ENCODE data around the gene ASCC1.

ASCC1 gene

DNA sequence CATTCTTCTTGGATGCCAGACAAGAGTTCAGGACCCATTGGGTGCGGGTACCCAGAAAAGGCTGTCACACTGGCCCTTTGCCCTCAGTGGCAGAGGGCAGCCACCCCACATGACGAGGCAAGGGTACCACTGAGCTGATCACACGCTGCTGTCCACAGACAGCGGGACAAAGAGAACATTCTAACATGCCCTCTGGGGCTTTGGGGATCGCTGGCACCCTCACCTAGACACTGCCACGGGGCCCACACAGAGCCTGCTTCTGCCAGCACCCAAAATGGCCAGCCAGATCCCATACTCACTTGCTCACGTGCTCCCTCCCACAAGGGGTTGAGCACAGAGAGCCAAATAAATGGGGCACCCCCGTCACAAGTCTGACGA is 111.0 kb downstream of the ASCC1 start:
- Histone ChIP-seq H3K27ac (no peak overlapping the region), H3K36me3 (peaks cover 9% of the 10 kb centered on the region), H3K4me3 (ENCODE audit: low read depth in 1 of 2, low read length in 1 of 2) (no peak overlapping the region), H3K27me3 (no peaks in the 10 kb centered on the region), H3K9me3 (no peaks in the 10 kb centered on the region), H3K4me1 (ENCODE audit: control insufficient read depth in 1 of 2, insufficient read depth in 1 of 2, low read depth in 1 of 2, low read length in 1 of 2) (no peaks in the 10 kb centered on the region)
- TF ChIP-seq, protein P1, sequence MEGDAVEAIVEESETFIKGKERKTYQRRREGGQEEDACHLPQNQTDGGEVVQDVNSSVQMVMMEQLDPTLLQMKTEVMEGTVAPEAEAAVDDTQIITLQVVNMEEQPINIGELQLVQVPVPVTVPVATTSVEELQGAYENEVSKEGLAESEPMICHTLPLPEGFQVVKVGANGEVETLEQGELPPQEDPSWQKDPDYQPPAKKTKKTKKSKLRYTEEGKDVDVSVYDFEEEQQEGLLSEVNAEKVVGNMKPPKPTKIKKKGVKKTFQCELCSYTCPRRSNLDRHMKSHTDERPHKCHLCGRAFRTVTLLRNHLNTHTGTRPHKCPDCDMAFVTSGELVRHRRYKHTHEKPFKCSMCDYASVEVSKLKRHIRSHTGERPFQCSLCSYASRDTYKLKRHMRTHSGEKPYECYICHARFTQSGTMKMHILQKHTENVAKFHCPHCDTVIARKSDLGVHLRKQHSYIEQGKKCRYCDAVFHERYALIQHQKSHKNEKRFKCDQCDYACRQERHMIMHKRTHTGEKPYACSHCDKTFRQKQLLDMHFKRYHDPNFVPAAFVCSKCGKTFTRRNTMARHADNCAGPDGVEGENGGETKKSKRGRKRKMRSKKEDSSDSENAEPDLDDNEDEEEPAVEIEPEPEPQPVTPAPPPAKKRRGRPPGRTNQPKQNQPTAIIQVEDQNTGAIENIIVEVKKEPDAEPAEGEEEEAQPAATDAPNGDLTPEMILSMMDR (IDR thresholded peaks at IDR 0.05), result no peak

DNA sequence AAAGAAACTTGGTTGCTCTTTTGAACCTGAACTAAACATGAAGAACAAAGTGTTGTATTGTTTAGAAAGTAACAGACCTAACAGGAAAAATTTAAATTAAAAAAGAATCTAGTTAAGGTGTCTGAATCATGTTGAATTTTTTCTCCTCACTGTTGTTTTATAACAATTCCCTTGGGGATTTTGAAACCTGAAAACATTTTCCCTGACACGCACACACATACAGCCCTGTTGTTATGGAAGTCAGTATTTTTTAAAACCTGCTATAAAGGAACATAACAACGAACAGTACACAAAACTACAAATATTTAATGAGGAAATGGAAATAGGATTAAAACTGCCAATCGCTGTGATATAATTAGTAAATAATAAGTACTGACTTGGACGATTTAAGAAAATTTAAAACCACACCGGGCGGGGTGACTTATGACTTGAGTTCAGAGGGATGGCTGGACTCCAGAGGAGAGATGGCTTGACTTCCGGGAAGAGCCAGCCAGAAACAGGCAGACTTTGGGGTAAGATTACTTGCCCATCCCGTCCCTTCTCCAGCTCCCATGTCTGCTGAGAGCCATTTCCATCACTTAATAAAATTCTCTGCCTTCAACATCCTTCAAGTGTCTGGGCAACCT is 111.5 kb downstream of the ASCC1 start:
- Histone ChIP-seq H3K4me1 (ENCODE audit: control insufficient read depth in 1 of 2, insufficient read depth in 1 of 2, low read depth in 1 of 2, low read length in 1 of 2) (no peaks in the 10 kb centered on the region), H3K4me3 (ENCODE audit: low read depth in 1 of 2, low read length in 1 of 2) (no peak overlapping the region), H3K36me3 (peaks cover 8% of the 10 kb centered on the region), H3K9me3 (no peaks in the 10 kb centered on the region), H3K27me3 (no peaks in the 10 kb centered on the region), H3K27ac (no peak overlapping the region)
- TF ChIP-seq, protein P1 (IDR thresholded peaks at IDR 0.05), result no peak

DNA sequence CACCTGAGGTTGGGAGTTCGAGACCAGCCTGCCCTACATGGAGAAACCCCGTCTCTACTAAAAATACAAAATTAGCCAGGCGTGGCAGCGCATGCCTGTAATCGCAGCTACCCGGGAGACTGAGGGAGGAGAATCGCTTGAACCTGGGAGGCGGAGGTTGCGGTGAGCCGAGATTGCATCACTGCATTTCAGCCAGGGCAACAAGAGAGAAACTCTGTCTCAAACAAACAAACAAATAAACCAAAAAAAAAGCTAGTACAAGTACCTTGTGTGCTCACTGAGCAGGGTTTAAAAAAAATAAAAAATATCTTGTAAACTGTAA is 116.5 kb downstream of the ASCC1 start:
- no peaks in the 10 kb centered on the region for H3K9me3 ChIP-seq
- no peaks in the 10 kb centered on the region for H3K4me1 ChIP-seq (ENCODE audit: control insufficient read depth in 1 of 2, insufficient read depth in 1 of 2, low read depth in 1 of 2, low read length in 1 of 2)
- TF ChIP-seq, protein P1 (IDR thresholded peaks at IDR 0.05), result no peak
- no peaks in the 10 kb centered on the region for H3K27me3 ChIP-seq
- no peak overlapping the region for H3K27ac ChIP-seq
- peaks cover 20% of the 10 kb centered on the region for H3K36me3 ChIP-seq
- no peak overlapping the region for H3K4me3 ChIP-seq (ENCODE audit: low read depth in 1 of 2, low read length in 1 of 2)

DNA sequence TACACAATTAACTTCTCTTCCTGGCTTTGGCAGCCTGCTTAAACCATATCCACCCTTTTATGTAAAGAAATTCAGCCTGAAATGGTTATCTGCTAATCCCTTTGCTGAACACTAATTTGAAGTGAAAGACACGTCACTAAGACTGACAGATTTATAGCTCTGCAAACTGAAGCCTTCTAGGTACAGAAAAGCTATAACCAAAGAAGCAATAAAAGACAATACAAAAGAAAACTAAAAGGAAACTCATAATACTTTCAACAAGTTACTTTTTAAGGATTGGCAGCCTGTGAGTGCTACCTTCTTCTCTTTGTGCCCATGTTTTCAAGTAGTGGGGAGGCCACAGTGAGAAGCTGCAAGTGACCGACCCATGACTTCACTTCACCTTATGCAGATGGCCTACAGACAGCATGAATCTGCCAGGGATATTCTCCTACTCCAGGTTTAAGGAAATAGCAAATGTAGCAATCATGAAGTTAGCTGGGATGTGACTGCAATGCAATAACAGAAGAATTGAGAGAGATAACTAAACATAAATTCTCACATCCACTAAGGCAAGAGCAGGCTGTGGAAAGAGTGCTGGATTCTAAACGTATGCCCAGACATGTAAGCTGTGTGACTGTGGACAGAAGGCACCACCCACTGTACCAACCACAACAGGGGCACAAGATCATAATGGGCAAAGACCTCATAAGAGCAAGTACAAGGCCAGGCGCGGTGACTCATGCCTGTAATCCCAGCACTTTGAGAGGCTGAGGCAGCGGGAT is 117.1 kb downstream of the ASCC1 start:
- H3K4me1 ChIP-seq (ENCODE audit: control insufficient read depth in 1 of 2, insufficient read depth in 1 of 2, low read depth in 1 of 2, low read length in 1 of 2), result no peaks in the 10 kb centered on the region
- H3K27ac ChIP-seq, result no peak overlapping the region
- TF ChIP-seq, protein P1 (IDR thresholded peaks at IDR 0.05), result no peak
- H3K27me3 ChIP-seq, result no peaks in the 10 kb centered on the region
- H3K9me3 ChIP-seq, result no peaks in the 10 kb centered on the region
- peaks cover 20% of the 10 kb centered on the region for H3K36me3 ChIP-seq
- no peak overlapping the region for H3K4me3 ChIP-seq (ENCODE audit: low read depth in 1 of 2, low read length in 1 of 2)

DNA sequence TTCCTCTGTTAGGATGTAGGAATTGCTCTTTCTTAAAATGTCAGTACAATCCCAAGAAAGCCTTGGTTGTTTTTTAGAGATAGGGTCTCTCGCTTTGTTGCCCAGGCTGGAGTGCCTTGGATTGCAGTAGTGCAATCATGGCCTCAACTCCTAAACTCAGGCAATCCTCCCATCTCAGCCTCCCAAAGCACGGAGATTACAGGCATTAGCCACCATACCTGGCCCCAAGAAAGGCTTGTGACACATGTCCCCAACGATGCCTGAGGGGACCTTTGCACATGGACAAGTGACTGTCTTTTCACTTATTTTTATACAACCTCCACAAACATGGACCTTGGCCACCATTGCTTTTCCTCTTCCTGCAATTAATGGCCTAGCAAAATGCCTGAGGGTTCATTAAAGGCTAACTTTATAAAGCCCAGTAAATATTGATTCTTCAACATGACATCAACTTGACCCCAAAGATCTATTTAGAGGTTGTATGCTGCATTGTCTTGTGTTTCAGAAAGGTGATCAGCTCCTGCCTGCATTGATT is 117.7 kb downstream of the ASCC1 start:
- Histone ChIP-seq H3K4me1 (ENCODE audit: control insufficient read depth in 1 of 2, insufficient read depth in 1 of 2, low read depth in 1 of 2, low read length in 1 of 2) (no peaks in the 10 kb centered on the region), H3K27ac (no peak overlapping the region), H3K27me3 (no peaks in the 10 kb centered on the region), H3K9me3 (no peaks in the 10 kb centered on the region), H3K4me3 (ENCODE audit: low read depth in 1 of 2, low read length in 1 of 2) (no peak overlapping the region), H3K36me3 (peaks cover 20% of the 10 kb centered on the region)
- TF ChIP-seq, protein P1 (IDR thresholded peaks at IDR 0.05), result no peak

Measured in neutrophil (primary cell).